ENCODE data around the gene CD180. TPM values are rescaled to one million over a fixed set of nuclear protein-coding genes. Genes with fewer than 3 reads are reported as not detected.

Gene CD180
- total and polyA plus RNA-seq, 9 of the 15 experiments (the other 6 are each of a cell fraction or from before 2014, with no cell fraction given): 0.01 to 0.07 TPM; not detected in 7

GRCh38 chr5:67214707-67215447 is 18.3 kb upstream of the CD180 start:
- H3K36me3 ChIP-seq (ENCODE audit: control insufficient read depth, insufficient read depth, low read length): no peaks in the 10 kb centered on the region
- H3K9me3 ChIP-seq (replicated peaks; ENCODE audit: control insufficient read depth, insufficient read depth, low read depth, low read length): no peaks in the 10 kb centered on the region
- H3K9ac ChIP-seq (ENCODE audit: insufficient read depth in 1 of 2, low read depth in 2 of 2, low read length in 2 of 2): no peak overlapping the region
- no peaks in the 10 kb centered on the region for H3K9me1 ChIP-seq (ENCODE audit: control insufficient read depth, insufficient read depth, low read length)
- H3K27me3 ChIP-seq (ENCODE audit: control insufficient read depth in 2 of 2, insufficient read depth in 2 of 2, low read length in 2 of 2): peaks cover 10 to 31% of the 10 kb centered on the region in 2 experiments
- no peak overlapping the region for H3K4me3 ChIP-seq
- H2AFZ ChIP-seq (ENCODE audit: low read depth, low read length): 0 out of 2 replicates have a peak overlapping the region, but pooled peaks have one; percentile 51
- CTCF ChIA-PET (ENCODE audit: low intra/inter-chr PET ratio): no interaction called here
- no peak overlapping the region for H3K4me2 ChIP-seq (ENCODE audit: insufficient read depth, low read length)
- in situ Hi-C loops (cut with MboI): loop anchor here (10.0 kb wide), 3 partner anchors 220 to 910 kb away; no protein-coding TSS in a partner anchor
- no peaks in the 10 kb centered on the region for H3K79me2 ChIP-seq (ENCODE audit: control insufficient read depth, insufficient read depth, low read length)
- POLR2A ChIA-PET: interaction anchor here (0.8 kb wide), 1 partner anchor 224 kb away, joined by 3 read pairs; no protein-coding TSS in a partner anchor
- WGBS (ENCODE audit: insufficient coverage, low coverage, missing lambda C conversion rate): 20% methylated on average over 12 of the region's 12 CpGs
- peaks cover 0 to 6% of the 10 kb centered on the region in 2 experiments; a peak in 1 of 5 replicates for H3K4me1 ChIP-seq (replicated peaks in 1 of 2; ENCODE audit: control insufficient read depth in 2 of 2, insufficient read depth in 2 of 2, low read length in 2 of 2)
- no peaks in the 10 kb centered on the region; the same call in 1 of the 2 replicates for H4K20me1 ChIP-seq (replicated peaks; ENCODE audit: control insufficient read depth, insufficient read depth, low read length)
- peak; percentile 50; the same call in 2 of the 3 replicates for ATAC-seq
- FAIRE-seq: no peak
- DNase-seq (ENCODE audit: extremely low read depth in 1 of 4, low spot score in 3 of 4): no peak
- intact Hi-C loops (cut with micrococcal nuclease): no loop called here
- H3K27ac ChIP-seq (ENCODE audit: extremely low read depth, low read depth, low read length): no peak overlapping the region
- BruUV-seq (replicated peaks): no TSS peak
- no peak for TF ChIP-seq ZNF830 (CRISPR knock-in tag; IDR thresholded peaks at IDR 0.05)

DNA sequence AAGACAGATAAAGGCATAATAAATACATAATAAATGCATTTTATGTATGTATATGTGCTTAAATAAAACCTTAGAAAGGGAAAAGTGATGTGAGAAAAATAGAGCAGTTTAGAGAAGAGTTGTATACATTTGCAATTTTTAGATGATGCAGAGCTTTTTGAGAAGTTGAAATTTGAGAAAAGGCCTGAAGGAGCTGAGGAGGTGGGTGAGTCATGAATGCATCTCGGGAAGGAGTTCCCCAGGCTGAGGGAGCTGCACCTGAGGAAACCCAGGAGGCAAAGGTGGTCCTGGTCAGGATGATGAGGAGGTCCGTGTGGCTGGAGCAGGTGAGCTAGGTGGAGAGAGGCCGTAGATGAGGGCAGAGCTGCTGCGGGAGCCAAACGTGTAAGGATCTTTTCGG is 17.4 kb upstream of the CD180 start:
- WGBS (ENCODE audit: insufficient coverage, low coverage, missing lambda C conversion rate): 5% methylated on average over 6 of the region's 6 CpGs
- CTCF ChIA-PET (ENCODE audit: low intra/inter-chr PET ratio): interaction anchor here (0.6 kb wide), 1 partner anchor 225 kb away, joined by 3 read pairs; no protein-coding TSS in a partner anchor
- Histone ChIP-seq H2AFZ (ENCODE audit: low read depth, low read length) (no peak overlapping the region), H3K4me3 (no peak overlapping the region), H3K4me1 (replicated peaks in 1 of 2; ENCODE audit: control insufficient read depth in 2 of 2, insufficient read depth in 2 of 2, low read length in 2 of 2) (peaks cover 0 to 6% of the 10 kb centered on the region in 2 experiments; a peak in 1 of 5 replicates), H3K9me1 (ENCODE audit: control insufficient read depth, insufficient read depth, low read length) (no peaks in the 10 kb centered on the region), H3K79me2 (ENCODE audit: control insufficient read depth, insufficient read depth, low read length) (no peaks in the 10 kb centered on the region), H3K27me3 (ENCODE audit: control insufficient read depth in 2 of 2, insufficient read depth in 2 of 2, low read length in 2 of 2) (peaks cover 10 to 30% of the 10 kb centered on the region in 2 experiments), H3K9me3 (replicated peaks; ENCODE audit: control insufficient read depth, insufficient read depth, low read depth, low read length) (no peaks in the 10 kb centered on the region), H3K4me2 (ENCODE audit: insufficient read depth, low read length) (no peak overlapping the region), H3K27ac (ENCODE audit: extremely low read depth, low read depth, low read length) (no peak overlapping the region), H3K36me3 (ENCODE audit: control insufficient read depth, insufficient read depth, low read length) (no peaks in the 10 kb centered on the region), H3K9ac (ENCODE audit: insufficient read depth in 1 of 2, low read depth in 2 of 2, low read length in 2 of 2) (no peak overlapping the region), H4K20me1 (replicated peaks; ENCODE audit: control insufficient read depth, insufficient read depth, low read length) (no peaks in the 10 kb centered on the region; the same call in none of the 2 replicates)
- POLR2A ChIA-PET: no interaction called here
- FAIRE-seq (no peak), ATAC-seq (no peak), DNase-seq (ENCODE audit: extremely low read depth in 1 of 4, low spot score in 3 of 4) (no peak)
- in situ Hi-C loops (cut with MboI) (loop anchor here (10.0 kb wide), 3 partner anchors 219 to 909 kb away; no protein-coding TSS in a partner anchor), intact Hi-C loops (cut with micrococcal nuclease) (no loop called here)
- TF ChIP-seq CSDE1 (IDR thresholded peaks at IDR 0.05): no peak
- no peak for TF ChIP-seq ID3 (CRISPR knock-in tag; IDR thresholded peaks at IDR 0.05)
- TF ChIP-seq ID3 (tag; IDR thresholded peaks at IDR 0.05): no peak
- no peak for TF ChIP-seq POLR3G (IDR thresholded peaks at IDR 0.05; ENCODE audit: extremely low read depth, insufficient read length, insufficient replicate concordance)
- no peak for TF ChIP-seq ZNF398 (CRISPR knock-in tag; IDR thresholded peaks at IDR 0.05)
- TF ChIP-seq THRAP3 (IDR thresholded peaks at IDR 0.05; ENCODE audit: borderline replicate concordance): no peak
- no TSS peak for BruUV-seq (replicated peaks)

All from K562 (cell line).